EH (cell line): ENCODE data around the gene YTHDF1.

Experiments used
- DNase-seq: peaks from one replicate; pipeline ENCODE4 v3.0.0-alpha.2; 2015; ENCODE audit warnings: low read depth

The YTHDF1 gene

GRCh38 chr20:63208346-63208909 lies 7.5 kb downstream of the YTHDF1 start:
- no peak for DNase-seq

- DNase-seq = peak; percentile 69
Measured at GRCh38 chr20:63206878-63207277, 9.1 kb downstream of the YTHDF1 start.

- no peak for DNase-seq
Measured at GRCh38 chr20:63205896-63206295, 10.0 kb downstream of the YTHDF1 start.

DNA sequence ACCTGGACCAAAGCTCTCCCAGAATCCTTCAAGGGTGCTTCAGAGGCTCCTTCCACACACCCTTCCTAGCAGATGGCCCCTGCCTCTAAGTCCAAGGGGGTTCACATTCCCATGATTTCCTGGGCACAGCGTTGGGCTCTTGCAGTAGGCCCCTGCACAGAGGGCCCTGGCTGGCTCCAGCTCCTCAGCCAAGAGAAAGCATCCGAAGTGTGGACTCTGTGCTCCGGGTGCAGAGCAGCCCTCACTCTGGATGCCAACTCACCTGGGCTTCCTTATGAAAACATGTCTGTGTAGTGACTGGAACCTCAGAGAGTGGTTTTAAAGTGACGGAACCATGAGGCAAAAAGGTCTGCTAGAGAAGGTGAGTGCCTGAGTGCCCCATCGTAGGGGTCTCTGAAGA lies 11.6 kb downstream of the YTHDF1 start:
- DNase-seq = no peak

DNA sequence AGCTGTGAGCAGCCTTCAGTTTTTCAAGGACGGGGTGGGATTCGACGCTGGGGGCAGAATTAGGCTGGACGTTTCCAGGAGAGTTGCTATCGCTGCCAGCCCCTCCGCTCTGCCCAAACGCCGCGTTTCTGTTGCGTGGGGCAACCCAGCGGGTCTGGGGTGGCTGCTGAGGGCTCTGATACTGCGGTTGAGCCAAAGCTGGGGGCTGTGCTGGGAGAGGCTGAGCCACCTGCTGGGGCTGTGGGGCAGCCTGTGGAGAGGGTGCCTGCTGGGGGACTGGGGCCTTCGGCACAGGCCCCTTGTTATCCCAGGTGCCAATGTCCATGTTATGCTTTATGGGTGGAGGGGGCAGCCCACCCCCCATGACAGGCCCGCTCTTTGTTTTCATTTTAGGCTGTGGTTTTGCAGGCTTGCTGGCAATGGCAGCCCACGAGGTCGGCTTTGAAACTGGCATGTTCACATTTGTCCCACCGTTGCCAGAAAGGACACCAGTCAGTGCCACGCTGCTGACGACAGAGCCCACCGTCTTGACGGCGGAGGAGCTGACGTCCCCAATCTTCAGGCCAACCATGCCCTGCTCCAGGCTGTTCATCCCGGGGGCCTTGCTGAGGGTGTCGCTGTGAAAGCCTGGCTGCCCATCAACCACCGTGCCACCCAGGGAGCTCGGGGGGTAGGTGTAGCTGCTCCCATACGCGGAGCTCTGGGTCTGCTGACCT lies 13.0 kb downstream of the YTHDF1 start:
- no peak for DNase-seq

DNA sequence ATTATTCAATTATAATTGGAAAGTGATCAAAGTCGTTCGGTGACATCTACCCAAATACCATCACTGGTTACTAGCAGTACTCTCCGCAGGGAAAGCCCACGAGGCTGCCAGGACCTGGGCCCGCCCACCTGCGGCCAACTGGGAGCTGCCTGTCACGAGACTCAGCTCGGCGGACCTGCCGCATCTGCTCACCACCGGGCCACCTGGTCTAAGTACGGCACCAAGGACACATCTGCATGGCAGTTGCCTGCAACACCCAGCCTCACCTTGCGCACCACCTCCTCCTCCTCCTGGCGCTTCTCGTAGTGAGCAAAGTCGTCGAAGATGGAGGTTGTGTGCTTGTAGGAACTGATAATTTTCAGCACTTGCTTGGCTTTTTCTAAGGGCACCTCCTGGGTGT lies 13.9 kb downstream of the YTHDF1 start:
- DNase-seq = no peak

DNA sequence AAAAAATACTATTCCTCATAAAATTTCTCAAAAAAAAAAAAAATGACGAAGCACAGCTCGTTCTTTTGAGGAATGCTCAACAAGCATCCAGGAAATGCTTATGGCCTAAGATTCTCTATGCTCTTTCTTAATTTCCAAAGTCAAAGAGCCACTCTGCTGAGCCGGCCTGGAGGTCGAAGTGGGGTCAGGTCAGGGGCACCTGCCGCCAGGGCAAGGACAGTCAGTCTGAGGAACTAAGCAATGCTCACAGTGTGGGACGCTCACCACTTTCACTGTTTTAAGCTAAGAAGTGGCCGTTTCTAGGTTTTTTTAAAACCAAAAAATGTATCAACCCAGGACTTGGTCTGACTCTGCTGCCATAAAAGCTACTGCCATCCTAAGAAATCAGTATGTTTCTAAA lies 17.3 kb downstream of the YTHDF1 start:
- DNase-seq = no peak

- no peak for DNase-seq
Measured at GRCh38 chr20:63196768-63197470, 19.0 kb downstream of the YTHDF1 start.

- no peak for DNase-seq
Measured at GRCh38 chr20:63194797-63195173, 21.1 kb downstream of the YTHDF1 start.

- DNase-seq = no peak
Measured at GRCh38 chr20:63194007-63194796, 21.7 kb downstream of the YTHDF1 start.

GRCh38 chr20:63192721-63193120 lies 23.2 kb downstream of the YTHDF1 start:
- no peak for DNase-seq

DNA sequence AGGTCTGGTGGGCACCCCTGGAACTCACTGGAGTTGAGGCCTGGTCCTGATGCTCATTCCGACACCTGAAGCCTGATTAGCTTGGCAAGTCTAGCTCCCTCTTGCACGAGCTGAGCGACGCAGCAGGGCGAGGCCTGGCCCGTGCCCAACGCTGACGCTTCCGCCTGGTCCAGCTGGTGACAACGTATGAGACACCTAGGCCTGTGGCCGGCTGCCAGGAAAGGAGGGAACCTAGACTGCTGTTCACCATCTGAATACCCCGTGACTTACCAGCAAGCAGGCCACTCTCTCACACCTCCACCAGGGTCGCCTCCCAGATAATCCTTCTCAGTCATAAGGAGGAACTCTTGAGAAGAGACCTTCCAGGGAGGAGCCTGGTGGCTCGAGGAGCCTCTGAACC lies 24.5 kb downstream of the YTHDF1 start:
- DNase-seq = no peak

DNA sequence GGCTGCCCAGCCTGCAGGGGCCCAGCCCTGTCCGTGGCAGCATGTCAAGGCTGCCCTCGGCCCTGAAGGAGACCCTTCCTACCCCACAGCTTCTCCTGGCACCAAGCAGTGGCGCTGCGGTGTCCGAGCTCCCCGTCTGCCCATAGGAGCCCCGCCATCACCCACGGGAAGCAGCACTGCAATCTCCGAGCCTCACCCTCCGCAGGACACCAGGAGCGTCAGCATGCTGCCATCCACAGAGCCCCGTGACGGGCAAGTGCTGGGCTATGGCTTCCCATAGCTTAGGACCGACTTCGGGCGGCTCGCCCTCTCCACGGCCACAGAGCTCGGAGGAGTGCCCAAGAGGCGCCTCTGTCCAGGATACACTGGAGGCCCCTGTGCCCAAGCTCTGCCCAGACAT lies 25.1 kb downstream of the YTHDF1 start:
- DNase-seq = no peak

- DNase-seq = no peak
Measured at GRCh38 chr20:63189846-63190559, 25.9 kb downstream of the YTHDF1 start.

- no peak for DNase-seq
Measured at GRCh38 chr20:63189322-63189642, 26.6 kb downstream of the YTHDF1 start.

- no peak for DNase-seq
Measured at GRCh38 chr20:63188641-63189321, 27.1 kb downstream of the YTHDF1 start.

DNA sequence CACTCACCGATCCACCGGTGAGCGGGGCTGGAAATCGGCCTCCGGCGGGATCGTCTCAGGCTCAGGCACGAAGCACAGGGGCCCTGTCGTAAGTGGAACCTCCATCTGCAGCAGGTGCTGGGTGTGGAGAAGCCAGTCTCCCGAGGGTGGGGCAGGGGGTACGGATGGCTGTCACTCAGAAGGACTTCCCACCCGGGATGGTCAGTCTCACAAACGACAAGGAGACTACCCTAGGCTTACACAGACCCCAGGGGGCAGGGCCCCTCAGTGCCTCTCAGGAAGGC lies 27.8 kb downstream of the YTHDF1 start:
- DNase-seq = no peak

- no peak for DNase-seq
Measured at GRCh38 chr20:63187338-63188158, 28.4 kb downstream of the YTHDF1 start.

DNA sequence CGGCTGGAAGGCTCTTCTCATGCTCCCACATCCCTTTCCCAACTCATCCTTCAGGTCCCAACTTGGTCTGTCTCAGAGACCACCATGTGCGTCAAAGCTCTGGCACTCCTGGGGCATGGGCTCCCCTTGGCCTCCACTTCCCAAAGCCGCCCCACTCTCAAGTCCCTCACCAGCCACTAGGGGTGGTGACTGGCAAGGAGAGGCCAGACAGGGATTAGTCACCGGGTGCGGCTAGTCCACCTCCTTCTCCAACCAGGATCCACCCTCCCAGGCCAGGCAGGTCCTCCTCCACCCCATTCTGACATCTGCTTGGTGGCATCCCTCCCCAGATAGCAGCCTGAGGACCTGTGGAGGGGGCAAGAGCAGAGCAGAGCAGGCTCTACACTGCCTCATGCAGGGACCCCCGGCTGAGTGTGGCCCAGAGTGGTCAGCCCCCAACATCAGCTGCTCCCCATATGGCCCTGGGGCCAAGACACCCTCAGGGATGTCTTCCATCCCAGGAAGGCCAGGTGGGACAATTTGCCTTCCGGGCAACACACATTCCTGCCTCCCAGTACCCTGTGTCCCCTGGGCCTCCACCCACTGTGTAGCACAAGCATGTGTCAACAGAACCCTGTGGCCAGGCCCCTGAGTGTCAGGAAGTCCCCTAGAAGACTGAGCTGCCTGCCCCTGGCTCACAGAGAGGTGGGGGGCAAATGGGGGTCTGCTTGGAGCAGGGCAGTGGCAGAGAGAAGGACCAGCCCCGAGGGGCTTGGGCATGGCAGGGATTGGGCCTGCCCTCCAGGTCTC lies 29.2 kb downstream of the YTHDF1 start:
- peak; percentile 23 for DNase-seq

DNA sequence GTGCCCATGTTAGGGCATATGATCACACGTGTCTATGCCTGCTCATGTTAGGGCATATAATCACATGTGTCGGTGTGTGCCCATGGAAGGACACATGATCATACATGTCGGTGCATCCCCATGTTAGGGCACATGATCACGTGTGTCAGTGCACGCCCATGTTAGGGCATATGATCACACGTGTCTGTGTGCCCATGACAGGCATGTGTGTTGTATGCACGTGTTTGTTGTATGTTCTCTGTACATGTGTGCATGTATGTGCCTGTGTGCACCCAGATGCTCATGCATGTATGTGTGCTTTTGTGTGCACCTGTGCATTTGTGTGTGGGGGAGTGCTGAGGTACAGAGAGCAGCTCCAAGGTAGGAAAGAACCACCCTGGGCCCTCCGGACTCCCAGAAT lies 29.8 kb downstream of the YTHDF1 start:
- no peak for DNase-seq
